ENCODE results near the gene NIPAL4.

The NIPAL4 gene

DNA sequence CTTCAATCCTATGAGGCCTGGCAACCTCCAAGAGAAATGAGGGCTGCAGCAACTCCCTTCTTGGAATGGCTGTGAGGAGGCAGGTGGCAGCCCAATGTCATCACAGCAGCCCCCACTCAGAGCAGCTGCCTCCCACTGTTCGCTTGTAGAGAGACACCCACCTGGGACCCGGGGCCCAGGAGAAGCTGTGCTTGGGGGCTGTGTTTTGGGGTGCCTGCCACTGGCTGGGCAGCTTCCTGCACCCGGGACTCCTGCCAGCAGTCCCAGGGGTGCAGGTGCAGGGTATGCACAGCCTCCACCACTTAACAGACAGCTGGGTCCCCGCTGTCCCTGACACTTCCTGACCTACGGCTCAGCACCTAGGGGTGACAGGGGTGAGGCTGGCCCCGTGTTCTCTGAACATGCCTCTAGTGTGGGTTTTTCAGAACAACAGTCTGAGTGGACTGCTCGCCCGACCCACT lies 26.2 kb downstream of the NIPAL4 start:
- no peak for DNase-seq

DNA sequence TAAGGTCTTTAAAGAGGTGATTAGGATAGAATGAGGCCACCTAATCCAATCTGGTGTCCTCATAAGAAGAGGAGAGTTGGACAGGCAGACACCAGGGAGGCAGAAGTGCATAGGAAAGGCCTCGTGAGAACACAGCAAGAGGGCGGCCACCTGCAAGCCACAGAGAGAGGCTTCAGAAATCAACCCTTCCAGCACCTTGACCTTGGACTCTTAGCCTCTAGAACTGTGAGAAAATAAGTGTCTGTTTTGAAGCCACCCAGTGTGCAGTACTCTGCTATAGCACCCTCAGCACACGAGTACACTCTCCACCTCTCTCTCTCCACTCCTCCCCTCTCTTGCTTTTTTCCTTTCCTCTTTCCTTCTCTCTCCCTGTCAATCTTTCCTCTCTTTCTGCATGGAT lies 26.8 kb downstream of the NIPAL4 start:
- DNase-seq = no peak

DNA sequence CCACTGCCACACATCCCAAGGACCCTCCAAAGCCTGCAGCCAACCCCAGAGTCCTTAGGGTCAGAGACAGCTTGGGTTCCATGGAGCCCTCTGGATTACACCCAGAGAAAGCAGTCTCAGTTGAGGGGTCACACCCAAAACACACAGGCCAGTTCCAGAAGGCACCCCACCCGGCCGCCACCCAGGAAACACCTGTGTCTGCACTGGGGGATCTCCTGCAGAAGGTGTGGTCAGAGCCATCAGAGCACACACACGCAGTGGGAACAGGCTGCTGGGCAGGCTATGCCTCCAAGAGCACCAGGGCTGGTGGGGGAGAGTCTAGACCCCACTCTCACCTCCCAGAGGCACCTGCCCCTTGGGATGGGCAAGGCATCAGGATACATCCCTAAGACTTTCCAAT lies 27.3 kb downstream of the NIPAL4 start:
- no peak for DNase-seq

DNA sequence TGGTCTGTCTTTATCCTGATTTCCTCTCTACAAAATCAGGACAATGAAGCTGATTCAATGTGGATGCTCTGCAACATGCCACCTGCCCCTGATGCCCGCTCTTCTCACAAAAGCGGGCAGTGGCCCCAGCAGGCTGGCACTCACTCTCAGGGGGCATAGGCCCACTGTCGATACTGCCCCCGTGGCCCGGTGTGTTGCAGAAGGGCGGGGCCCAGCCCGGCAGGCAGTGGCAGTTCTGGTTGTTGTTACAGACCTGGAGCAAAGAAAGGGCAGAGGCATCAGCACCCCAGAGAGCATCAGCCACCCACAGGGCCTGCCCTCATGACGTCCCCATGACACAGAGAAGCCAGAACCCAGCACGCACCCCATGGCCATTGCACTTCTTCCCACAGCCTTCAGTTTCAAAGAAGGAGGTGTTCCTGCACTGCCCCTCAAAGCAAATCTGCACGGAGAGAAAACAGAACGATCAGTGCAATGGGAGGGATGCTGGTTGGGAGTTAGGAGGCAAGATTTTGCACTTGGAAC lies 31.5 kb downstream of the NIPAL4 start:
- DNase-seq = no peak

DNA sequence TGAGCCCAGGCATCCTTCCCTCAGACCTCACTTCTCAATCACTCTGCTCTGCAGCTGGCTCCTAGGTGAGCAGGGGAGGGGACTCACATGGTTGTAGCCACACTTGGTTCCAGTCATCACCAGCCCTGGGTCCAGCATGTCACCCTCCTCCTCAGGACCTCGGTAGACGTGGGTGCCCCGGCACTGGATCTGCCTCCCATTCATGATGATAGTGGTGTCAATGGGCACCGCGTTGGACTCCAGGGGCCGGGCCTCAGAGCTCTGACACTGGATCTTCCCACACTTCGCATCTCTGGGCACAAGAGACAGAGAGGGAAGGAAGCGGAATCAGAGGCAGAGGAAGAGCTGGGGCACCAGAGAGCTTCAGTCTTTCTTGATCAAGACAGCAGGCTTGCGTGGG lies 32.9 kb downstream of the NIPAL4 start:
- no peak for DNase-seq

DNA sequence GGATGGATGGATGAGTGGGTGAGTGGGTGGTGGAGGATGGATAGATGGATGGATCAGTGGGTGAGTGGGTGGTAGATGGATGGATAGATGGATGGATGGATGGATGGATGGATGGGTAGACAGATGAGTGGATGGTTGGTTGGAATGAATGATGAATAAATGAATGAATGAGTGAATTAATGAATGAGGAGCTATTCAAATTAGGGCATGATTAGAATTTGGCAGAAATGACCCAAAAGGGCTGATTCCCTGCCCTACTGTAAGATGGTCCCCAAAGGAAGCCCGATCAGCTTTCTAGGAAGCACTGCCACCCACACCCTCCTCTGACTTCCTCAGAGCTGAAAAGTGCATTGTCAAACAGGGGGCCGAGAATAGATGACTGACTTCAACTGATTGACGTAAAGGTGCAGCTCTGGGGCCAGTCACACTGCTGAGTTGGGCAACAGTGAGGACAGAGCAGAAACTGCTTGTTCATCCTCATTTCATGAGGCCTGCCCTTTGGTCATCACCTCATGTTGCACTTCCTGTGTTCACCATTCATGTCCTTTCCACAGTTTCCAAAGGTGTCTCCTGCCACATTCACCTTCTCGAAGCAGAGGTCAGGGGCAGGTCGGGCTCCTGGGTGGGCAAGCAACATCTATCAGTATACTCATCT lies 34.3 kb downstream of the NIPAL4 start:
- DNase-seq = no peak

DNA sequence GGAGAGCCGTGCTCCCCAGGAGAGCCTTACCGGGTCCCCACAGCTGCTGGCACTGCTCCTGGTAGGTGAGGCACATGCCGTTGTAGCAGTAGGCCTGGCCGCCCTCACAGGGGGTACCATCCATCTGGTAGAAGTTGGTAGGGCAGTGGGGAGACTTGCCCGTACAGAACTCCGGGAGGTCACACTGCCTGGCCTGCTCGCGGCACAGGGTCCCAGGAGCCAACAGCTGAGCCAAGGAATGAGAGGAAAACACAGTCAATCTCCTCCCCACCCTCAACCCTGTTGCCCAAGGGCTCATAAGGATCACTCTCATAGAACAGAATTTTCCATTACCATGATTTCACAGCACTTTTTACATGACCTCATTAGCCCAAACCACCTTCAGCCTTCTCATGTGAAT lies 36.9 kb downstream of the NIPAL4 start:
- DNase-seq = no peak

DNA sequence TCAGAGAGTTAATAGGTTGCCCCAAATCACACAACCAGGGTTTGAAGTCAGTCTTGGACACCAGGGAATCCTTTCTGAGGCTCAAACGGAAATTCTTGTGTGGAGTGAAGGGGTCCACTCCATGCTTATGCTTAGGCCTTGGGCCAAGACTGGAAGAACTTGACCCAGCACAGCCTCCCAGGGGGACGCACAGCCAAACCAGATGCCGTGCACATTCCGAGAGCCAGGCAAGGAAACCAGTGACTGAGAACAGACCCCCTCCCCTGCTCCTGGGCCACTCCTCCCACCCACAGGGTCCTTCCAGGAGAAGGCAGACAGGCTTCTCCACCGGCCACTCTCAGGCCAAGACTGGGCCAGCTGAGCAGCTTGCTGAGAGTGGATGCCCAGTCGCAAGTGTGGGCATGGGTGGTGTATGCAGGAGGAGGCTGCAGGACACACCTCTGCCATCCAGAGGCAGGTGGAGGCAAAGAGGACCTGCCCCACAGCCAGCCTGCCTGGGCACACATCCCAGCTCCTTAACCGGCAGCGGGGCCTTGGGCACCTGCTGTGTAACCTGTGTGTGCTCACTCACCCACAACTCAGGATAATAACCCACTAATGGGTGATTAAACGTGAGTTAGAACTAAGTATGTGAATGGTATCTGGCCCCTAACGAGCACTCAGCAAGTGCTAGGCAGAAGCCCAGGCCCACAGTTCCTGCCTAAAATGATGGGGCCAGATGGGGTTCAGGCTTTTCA lies 38.0 kb downstream of the NIPAL4 start:
- DNase-seq = no peak

DNA sequence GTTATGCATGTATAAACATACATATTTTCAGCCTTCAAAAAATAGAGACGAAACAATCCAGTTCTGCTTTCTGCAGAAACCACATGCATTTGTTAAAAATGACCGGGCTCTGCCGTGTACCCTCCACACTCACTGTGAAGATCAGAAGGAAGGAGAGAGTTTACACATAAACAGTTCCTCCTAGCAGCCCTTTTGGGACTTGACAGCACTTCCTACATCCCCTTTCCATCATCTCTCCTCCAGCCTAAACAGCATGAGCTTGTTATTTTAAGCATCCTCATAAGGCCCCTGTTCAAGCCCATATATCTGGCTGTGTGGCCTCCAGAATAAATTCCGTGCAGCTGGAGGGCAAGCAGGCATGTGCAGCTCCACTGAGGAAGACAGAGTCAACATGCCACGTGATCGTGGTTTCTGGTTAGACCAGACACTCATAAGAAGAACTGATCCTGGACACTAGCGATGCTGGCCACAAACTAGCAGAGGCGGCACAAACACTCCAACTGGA lies 42.2 kb downstream of the NIPAL4 start:
- no peak for DNase-seq

DNA sequence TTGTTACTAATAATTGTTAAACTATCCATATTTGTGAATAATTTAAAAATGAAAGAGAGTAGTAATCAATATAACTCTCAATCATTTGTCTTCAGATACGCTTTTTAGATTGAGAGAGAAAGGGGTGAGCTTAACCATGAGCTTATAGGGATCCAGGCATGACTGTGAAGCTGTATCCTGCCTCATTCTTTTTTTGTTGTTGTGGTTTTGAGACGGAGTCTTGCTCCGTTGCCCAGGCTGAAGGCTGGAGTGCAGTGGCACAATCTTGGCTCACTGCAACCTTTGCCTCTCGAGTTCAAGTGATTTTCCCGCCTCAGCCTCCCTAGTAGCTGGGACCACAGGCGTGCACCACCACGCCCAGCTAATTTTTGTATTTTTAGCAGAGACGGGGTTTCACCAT lies 44.0 kb downstream of the NIPAL4 start:
- DNase-seq = no peak

DNA sequence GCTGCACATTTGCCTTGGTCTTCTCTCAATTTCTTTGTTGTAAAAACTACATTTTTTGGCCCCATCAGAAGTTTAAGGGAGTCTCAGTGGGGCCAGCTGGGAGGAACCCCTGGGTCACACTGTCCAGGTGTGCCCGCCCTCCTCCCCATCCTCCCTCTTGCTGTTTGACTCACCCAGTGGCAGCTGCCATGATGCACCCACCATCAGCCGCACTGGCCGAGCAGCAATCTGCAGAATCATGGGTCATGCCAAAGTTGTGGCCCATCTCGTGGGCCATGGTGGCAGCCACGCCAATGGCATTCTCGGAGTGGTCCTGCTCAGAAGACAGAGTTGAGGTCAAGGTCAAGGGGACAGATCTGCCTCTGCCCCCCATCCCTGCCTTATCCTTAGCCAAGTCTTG lies 45.5 kb downstream of the NIPAL4 start:
- DNase-seq = no peak

DNA sequence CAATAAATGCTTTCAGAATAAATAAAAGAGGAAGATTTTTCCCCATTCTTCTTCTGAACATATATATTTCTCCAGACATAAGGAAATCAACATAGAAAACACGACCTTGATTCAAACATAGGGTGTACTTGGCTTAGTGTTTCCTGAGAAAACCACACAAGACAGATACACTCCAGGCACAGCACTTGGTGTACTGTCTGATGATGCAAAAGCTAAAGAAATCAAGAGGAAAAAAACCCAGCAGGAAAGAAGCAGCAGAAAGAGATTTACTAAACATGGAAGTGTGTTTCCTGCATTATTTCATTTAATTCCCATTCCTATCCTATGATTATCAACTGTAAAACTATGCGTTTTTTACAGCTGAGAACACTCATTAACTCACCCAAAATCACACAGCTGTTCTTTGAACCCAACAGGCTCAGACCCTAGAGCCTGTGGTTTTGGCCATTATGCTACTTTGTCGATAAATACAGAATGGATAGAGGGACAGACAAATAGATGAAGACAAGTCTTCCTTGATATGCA lies 46.1 kb downstream of the NIPAL4 start:
- DNase-seq = no peak

DNA sequence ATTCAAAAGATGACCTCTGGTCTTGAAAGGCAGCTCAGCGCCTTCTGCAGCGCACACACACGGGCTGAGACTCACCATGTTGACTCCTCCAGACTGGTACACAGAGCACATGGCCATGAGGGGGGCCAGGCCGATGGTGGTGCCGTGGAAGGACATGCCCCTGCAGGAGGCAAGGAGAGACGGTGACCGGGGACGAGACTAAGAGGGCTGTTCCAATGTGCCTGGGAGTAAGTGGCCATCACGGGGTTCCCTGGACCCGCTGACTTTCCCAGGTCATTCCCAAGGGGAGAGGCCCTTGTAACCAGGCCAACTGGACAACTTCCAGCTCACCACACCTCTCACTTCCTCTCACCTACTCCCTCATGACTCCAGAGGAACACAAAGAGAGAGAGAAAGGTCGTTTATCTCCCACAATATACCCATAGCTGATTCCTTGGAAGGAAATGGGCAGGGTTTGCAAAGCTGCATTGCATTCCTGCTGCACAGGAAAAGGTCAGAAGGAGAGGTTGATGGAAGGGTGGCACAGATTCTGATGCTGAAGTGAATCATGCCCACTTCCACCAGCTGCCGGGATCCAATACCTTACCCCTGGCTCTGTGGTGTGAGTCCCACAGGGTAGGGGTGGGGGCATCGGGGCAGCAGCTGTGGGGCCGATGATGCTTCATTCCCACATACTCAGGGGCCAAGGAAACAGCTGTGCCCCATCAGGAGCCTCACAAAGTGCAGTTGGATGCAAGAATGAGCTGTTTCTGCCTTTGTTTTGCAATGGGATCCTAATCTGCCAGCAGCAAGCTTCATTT lies 47.2 kb downstream of the NIPAL4 start:
- no peak for DNase-seq

DNA sequence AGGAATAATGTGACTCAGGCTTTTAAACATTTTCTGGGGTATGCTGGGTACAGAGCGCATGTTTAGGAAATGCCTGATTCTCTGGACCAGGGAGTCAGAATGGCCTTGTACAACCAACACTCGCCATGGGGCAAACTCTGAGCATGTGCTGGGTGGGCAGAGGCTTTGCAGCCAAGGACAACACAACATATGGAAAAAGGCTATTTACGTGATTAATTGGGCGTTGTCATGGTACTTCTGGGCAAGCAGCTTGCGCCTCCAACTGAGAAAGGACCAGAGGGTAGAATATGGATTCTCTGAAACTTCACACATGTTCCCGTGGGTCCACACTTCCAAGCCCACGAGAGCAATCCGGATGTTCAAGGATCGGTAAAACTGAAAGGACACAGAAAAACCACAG lies 49.1 kb downstream of the NIPAL4 start:
- DNase-seq = no peak

DNA sequence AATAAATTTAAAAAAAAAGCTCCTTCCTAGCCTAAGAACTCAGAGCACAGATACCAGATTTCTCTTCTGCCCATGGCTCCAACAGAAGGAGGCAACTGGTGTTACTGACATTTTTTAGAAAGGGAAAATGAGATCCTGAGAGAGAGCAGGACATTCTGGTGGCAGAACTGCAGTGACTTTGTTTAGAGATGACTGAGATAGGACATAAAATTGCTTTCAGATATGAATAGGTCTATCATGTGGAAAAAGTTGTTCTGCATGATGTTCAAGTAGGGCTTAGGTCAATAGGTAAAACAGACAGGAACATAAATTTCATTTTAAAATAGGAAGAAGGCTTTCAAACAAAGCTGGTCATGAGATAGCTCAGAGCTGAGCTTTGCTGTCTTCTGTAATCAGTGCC lies 49.6 kb downstream of the NIPAL4 start:
- DNase-seq = no peak

DNA sequence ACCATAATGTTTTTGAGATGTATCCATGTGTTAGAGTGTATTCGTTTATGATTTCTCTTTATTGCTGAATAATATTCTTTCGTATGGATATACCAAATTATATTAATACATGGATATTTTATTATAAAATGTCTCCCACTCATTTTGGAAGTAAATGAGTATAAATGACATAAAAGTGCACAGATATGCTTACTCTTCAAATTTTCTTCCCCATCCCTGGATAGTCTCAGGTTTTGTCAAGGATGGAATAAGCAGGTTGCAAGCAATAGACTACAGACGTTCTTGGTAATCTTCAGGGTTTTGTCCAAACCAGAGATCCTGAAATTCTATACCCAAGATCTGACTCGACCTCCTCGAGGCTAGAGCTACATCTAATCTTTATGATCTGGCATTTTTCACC lies 50.7 kb downstream of the NIPAL4 start:
- no peak for DNase-seq

DNA sequence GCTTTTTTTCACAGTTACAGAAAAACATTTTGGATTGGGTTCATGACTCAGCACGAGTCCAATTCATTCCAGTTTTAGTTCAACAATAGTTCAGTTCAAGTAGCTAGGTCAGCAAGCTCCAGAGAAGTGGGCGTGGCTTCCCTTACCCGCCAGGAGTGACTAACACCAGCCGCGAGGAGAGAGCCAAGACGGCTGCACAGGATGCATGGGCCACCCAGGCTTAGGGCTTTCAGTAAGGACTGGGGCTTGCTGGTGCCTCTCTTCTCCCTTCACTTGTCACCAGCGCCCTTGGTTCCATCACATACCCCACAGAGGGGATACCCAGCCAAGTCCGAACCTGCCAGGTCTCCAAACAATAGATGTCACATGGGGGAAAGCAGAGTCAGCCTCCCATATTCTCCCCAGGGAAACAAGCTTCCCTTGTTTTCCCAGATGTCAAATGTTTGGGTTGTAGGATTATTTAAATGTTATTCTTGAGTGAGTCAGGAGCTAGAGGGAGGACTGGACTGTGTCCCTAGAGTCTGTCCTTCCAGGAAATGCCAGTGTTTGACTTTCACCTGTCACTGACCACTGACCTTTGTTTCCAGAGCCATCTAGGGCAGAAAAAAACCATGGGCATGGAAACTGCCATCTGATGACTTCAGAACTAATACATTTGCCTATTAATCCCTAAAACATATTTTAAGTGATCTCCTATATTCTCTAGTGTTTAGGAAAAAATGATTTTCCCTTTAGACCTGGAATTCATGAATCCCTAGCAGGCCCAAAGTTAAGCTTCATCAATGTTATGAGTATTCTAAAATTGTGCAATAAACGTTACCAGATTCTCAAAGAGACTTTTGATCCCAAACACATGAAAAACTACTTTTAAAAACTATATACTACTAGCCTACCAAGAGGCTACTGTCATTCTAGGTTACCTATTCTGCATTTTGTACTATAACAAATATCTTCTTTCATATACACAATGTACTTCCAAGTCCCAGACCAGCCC lies 51.9 kb downstream of the NIPAL4 start:
- DNase-seq = no peak

DNA sequence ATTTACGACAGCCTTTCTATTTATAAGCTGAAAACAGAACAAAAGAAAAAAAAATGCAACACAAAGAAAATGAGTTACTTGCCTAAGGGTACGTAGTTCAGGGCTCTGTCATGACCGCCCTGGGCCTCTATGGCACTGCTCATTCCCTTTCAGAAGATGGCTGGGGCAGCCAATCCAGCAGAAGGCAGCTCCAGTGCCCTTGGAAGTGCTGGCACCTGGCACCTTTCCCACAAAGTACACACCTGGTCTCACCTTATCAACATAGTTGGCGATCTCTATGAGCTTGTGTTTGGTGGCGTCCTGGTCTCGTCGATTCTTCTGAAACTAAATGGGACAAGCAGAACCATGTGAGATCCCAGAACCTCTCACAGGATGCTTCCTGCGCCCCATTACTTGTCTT lies 53.2 kb downstream of the NIPAL4 start:
- DNase-seq = no peak

DNA sequence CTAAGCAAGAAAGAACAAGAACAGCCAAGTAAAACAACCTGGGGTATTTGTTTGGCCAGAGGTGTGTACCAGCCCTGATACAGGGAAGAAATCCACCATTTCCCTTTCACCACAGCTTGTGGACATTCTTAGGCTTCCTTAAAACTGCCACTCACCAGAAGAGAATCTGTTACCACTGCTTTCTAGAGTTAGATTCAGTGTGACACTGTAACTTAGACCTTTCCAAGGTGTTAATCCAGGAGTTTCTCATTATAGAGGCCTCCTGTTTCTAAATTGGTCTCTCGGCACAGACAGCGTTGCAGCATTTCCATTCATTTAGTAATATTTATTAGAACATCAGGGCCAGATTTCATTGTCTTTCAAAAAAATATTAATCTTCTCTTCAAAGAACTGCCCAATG lies 55.0 kb downstream of the NIPAL4 start:
- DNase-seq = no peak

DNA sequence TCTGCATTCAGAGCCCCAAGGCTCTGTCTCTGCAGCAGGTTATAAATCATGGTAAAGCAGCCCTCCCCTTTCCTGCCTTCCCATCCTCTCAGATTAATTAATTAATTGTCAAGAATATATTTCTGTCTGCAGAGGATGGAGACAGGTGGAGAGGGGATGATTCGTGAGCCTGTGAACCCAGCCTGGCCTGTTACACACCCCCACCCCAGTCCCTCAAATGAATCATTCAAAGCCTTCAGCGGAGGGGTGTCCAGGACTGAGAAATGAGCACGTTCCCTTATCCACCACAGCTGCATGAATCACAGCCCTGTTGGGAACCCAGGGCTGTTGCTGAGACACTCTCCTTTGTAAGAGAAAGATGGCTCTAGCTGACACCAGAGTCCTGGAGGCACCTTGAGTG lies 56.0 kb downstream of the NIPAL4 start:
- no peak for DNase-seq

DNA sequence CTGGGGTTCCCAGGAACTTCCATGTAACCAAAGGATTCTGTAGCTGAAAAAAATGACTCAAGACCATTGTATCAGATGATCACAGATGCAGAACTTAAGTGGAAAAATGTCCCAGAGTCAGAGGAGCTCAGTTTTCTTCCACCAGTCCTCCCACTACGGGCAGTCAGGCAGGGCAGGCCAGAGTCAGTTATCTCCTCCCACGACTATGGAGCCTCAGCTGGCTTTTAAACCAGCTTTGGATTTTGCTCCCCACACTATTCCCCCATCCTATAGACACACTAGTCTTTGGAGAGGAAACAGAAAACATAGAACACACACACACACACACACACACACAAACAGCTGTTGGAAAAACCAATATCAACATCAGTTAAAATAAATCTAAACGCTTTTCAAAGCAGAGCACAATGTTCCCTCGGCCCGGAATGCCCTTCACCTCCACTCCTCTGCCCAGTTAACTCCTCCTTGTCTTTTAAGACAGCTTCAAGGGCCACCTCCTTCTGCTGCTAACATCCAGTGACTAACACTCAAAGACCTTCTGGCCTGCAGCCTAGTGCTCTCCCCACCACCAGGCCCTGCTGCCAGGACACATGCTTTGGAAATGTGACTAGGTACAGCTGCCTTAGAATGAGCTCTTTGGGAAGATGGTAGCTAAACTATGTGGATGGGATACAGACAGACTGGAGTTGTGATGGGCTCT lies 56.8 kb downstream of the NIPAL4 start:
- no peak for DNase-seq
